Neural cell (in vitro differentiated cells): ENCODE measurements around the gene GRIN3B. TPM values are rescaled to one million over a fixed set of nuclear protein-coding genes. Genes with fewer than 3 reads are reported as not detected.
A peak's percentile ranks its signal among the peaks of the same experiment; 100 is the strongest.

Source experiments
- H2AFZ ChIP-seq: fragments of 200-600, 300-800 bp; sonication (generic), shearing (Covaris generic); 2 replicates; pipeline ENCODE4 v1.6.0; 2014; ENCODE audit warnings: low read depth, mild to moderate bottlenecking, antibody characterized with exemption, low read length, moderate library complexity
- H3F3A ChIP-seq: fragments of 200-600 bp; shearing (Covaris generic); 2 replicates; pipeline ENCODE4 v1.6.1; 2016; ENCODE audit warnings: mild to moderate bottlenecking, moderate library complexity, mixed read lengths, antibody characterized with exemption, low read length; ENCODE audit not compliant: insufficient read depth, poor library complexity, severe bottlenecking
- H3K27ac ChIP-seq: fragments of 200-600, 300-800 bp; sonication (generic), shearing (Covaris generic); 2 replicates; pipeline ENCODE4 v1.5.1; 2014; ENCODE audit warnings: mild to moderate bottlenecking, low read length, moderate library complexity
- H3K27me3 ChIP-seq: fragments of 300-800, 200-600 bp; sonication (generic), shearing (Covaris generic); 2 replicates; pipeline ENCODE4 v1.6.0; 2014; ENCODE audit warnings: mild to moderate bottlenecking, low read depth, low read length, moderate library complexity; ENCODE audit not compliant: insufficient read depth
- H3K36me3 ChIP-seq: fragments of 300-800, 200-600 bp; sonication (generic), shearing (Covaris generic); 2 replicates; pipeline ENCODE4 v1.5.1; 2014; ENCODE audit warnings: mild to moderate bottlenecking, antibody characterized with exemption, low read length, moderate library complexity; ENCODE audit not compliant: insufficient read depth
- H3K4me2 ChIP-seq: fragments of 300-800, 200-600 bp; sonication (generic), shearing (Covaris generic); 2 replicates; pipeline ENCODE4 v1.6.0; 2014; ENCODE audit warnings: mild to moderate bottlenecking, low read length
- H3K4me3 ChIP-seq: fragments of 300-800, 200-600 bp; sonication (generic), shearing (Covaris generic); 2 replicates; pipeline ENCODE4 v1.5.1; 2014; ENCODE audit warnings: mild to moderate bottlenecking, low read length, moderate library complexity
- H3K79me2 ChIP-seq: fragments of 200-600 bp; shearing (Covaris generic); replicated peaks from 2 replicates; pipeline ENCODE4 v1.6.0; 2014; ENCODE audit warnings: mild to moderate bottlenecking, low read length, moderate library complexity; ENCODE audit not compliant: insufficient read depth
- H3K9ac ChIP-seq: fragments of 300-800, 200-600 bp; sonication (generic), shearing (Covaris generic); 2 replicates; pipeline ENCODE4 v1.6.1; 2016; ENCODE audit warnings: mild to moderate bottlenecking, low read length, mixed read lengths
- H3K9me2 ChIP-seq: fragments of 200-600 bp; shearing (Covaris generic); 2 replicates; pipeline ENCODE4 v1.6.1; 2016; ENCODE audit warnings: mild to moderate bottlenecking, low read length, mixed read lengths; ENCODE audit not compliant: insufficient read depth
- H3K9me3 ChIP-seq: fragments of 200-600, 300-800 bp; sonication (generic), shearing (Covaris generic); 2 replicates; pipeline ENCODE4 v1.6.1; 2016; ENCODE audit warnings: mild to moderate bottlenecking, mixed run types, low read length, moderate library complexity, mixed read lengths
- H4K20me1 ChIP-seq: fragments of 200-600 bp; shearing (Covaris generic); 2 replicates; pipeline ENCODE4 v1.6.1; 2016; ENCODE audit warnings: mild to moderate bottlenecking, mixed run types; ENCODE audit not compliant: insufficient read depth
- EP300 ChIP-seq: fragments of 450-650 bp; conservative IDR thresholded peaks from 2 replicates; pipeline ENCODE4 v1.6.1; 2014; ENCODE audit warnings: antibody characterized with exemption, mild to moderate bottlenecking, moderate library complexity; ENCODE audit not compliant: poor library complexity, severe bottlenecking
- EZH2 ChIP-seq: fragments of 200-600, 300-800 bp; shearing (Covaris generic), sonication (generic); IDR thresholded peaks from 2 replicates; pipeline ENCODE4 v1.6.1; 2014; ENCODE audit warnings: antibody characterized with exemption, low read length, borderline replicate concordance, mild to moderate bottlenecking; ENCODE audit not compliant: insufficient read depth, poor library complexity, severe bottlenecking
- MXI1 ChIP-seq: fragments of 450-650 bp; conservative IDR thresholded peaks from 2 replicates; pipeline ENCODE4 v1.6.1; 2014; ENCODE audit warnings: antibody characterized with exemption, mild to moderate bottlenecking; ENCODE audit not compliant: poor library complexity, severe bottlenecking
- POLR2AphosphoS5 ChIP-seq: IDR thresholded peaks from 2 replicates; pipeline ENCODE4 v1.6.1; 2012
- RAD21 ChIP-seq: fragments of 450-650 bp; conservative IDR thresholded peaks from 2 replicates; pipeline ENCODE4 v1.6.1; 2014; ENCODE audit warnings: antibody characterized with exemption, mild to moderate bottlenecking, moderate library complexity
- REST ChIP-seq: IDR thresholded peaks from 2 replicates; pipeline ENCODE4 v1.6.1; 2012; ENCODE audit warnings: borderline replicate concordance
- SMC3 ChIP-seq: fragments of 450-650 bp; conservative IDR thresholded peaks from 2 replicates; pipeline ENCODE4 v1.6.1; 2014; ENCODE audit warnings: antibody characterized with exemption, mild to moderate bottlenecking, moderate library complexity; ENCODE audit not compliant: poor library complexity
- TAF1 ChIP-seq: IDR thresholded peaks from 2 replicates; pipeline ENCODE4 v1.6.1; 2012; ENCODE audit warnings: low read depth
- polyA minus RNA-seq: library from RNA; depleted of rRNA, polyadenylated mRNA; stranded (reverse); fragments of >200 nt; gene quantifications from 2 replicates; pipeline ENCODE4 v1.2.3, GENCODE V29; 2014
- polyA plus RNA-seq: library from polyadenylated mRNA; depleted of rRNA; stranded (reverse); fragments of >200 nt; gene quantifications from 2 replicates; pipeline ENCODE4 v1.2.3, GENCODE V29; 2014
- TF ChIP-seq, protein P1 (sequence below): fragments of 450-650 bp; IDR thresholded peaks from 2 replicates; pipeline ENCODE4 v1.5.1; 2014; ENCODE audit warnings: antibody characterized with exemption, mild to moderate bottlenecking, moderate library complexity; ENCODE audit not compliant: poor library complexity, severe bottlenecking

The GRIN3B gene, protein sequence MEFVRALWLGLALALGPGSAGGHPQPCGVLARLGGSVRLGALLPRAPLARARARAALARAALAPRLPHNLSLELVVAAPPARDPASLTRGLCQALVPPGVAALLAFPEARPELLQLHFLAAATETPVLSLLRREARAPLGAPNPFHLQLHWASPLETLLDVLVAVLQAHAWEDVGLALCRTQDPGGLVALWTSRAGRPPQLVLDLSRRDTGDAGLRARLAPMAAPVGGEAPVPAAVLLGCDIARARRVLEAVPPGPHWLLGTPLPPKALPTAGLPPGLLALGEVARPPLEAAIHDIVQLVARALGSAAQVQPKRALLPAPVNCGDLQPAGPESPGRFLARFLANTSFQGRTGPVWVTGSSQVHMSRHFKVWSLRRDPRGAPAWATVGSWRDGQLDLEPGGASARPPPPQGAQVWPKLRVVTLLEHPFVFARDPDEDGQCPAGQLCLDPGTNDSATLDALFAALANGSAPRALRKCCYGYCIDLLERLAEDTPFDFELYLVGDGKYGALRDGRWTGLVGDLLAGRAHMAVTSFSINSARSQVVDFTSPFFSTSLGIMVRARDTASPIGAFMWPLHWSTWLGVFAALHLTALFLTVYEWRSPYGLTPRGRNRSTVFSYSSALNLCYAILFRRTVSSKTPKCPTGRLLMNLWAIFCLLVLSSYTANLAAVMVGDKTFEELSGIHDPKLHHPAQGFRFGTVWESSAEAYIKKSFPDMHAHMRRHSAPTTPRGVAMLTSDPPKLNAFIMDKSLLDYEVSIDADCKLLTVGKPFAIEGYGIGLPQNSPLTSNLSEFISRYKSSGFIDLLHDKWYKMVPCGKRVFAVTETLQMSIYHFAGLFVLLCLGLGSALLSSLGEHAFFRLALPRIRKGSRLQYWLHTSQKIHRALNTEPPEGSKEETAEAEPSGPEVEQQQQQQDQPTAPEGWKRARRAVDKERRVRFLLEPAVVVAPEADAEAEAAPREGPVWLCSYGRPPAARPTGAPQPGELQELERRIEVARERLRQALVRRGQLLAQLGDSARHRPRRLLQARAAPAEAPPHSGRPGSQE
- polyA plus RNA-seq: 0.46 and 5.0 TPM in 2 replicates
- polyA minus RNA-seq: 0.12 and 0.24 TPM in 2 replicates

DNA sequence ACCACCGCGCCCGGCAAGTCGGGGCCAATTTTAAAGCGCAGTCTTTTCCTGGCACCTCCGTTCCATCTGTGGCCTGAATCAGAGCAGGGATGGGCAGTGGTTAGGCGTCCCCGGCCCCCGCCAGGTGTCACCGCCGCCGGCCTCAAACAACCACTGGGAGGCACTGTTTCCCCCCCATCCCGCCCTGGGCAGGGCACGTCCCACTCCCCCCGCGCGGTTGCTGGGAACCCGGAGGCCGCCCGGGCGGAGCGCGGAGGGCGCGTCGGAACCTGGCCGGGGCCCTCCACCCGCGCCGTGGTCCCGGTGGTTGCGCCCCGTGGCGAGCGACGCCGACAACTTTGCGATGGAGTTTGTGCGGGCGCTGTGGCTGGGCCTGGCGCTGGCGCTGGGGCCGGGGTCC is at the start of gene GRIN3B:
TSS of gene GRIN3B (plus strand) at position 325 of the 400 bp plus-strand sequence. CDS start at position 344, 19 bp downstream.
- Histone ChIP-seq H3K27me3 (peaks cover 25% of the 10 kb centered on the region), H2AFZ (no peak within 1 kb of the TSS), H3F3A (no peaks in the 10 kb centered on the region), H3K4me2 (no peak within 1 kb of the TSS), H4K20me1 (no peaks in the 10 kb centered on the region), H3K36me3 (no peaks in the 10 kb centered on the region), H3K9me2 (no peaks in the 10 kb centered on the region), H3K27ac (no peak within 1 kb of the TSS), H3K9ac (no peak within 1 kb of the TSS), H3K9me3 (no peaks in the 10 kb centered on the region), H3K79me2 (no peaks in the 10 kb centered on the region), H3K4me3 (peak within 1 kb of the TSS; percentile 58)
- TF ChIP-seq RAD21 (peak; percentile 45), MXI1 (no peak), EP300 (no peak), TAF1 (no peak), POLR2AphosphoS5 (no peak), SMC3 (peak; percentile 61), EZH2 (no peak), REST (no peak)
- TF ChIP-seq, protein P1, sequence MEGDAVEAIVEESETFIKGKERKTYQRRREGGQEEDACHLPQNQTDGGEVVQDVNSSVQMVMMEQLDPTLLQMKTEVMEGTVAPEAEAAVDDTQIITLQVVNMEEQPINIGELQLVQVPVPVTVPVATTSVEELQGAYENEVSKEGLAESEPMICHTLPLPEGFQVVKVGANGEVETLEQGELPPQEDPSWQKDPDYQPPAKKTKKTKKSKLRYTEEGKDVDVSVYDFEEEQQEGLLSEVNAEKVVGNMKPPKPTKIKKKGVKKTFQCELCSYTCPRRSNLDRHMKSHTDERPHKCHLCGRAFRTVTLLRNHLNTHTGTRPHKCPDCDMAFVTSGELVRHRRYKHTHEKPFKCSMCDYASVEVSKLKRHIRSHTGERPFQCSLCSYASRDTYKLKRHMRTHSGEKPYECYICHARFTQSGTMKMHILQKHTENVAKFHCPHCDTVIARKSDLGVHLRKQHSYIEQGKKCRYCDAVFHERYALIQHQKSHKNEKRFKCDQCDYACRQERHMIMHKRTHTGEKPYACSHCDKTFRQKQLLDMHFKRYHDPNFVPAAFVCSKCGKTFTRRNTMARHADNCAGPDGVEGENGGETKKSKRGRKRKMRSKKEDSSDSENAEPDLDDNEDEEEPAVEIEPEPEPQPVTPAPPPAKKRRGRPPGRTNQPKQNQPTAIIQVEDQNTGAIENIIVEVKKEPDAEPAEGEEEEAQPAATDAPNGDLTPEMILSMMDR: peak; percentile 71

GRCh38 chr19:952049-952679 is 48.1 kb upstream of the GRIN3B start:
- Histone ChIP-seq H3F3A (no peaks in the 10 kb centered on the region), H3K4me2 (no peak overlapping the region), H3K4me3 (no peak overlapping the region), H3K9me2 (no peaks in the 10 kb centered on the region), H3K27ac (no peak overlapping the region), H3K9me3 (no peaks in the 10 kb centered on the region), H3K9ac (no peak overlapping the region), H2AFZ (no peak overlapping the region), H3K36me3 (no peaks in the 10 kb centered on the region), H3K79me2 (no peaks in the 10 kb centered on the region), H3K27me3 (no peaks in the 10 kb centered on the region), H4K20me1 (no peaks in the 10 kb centered on the region)
- TF ChIP-seq, protein P1: no peak
